ENCODE data around the gene CHST15.

CHST15 gene

DNA sequence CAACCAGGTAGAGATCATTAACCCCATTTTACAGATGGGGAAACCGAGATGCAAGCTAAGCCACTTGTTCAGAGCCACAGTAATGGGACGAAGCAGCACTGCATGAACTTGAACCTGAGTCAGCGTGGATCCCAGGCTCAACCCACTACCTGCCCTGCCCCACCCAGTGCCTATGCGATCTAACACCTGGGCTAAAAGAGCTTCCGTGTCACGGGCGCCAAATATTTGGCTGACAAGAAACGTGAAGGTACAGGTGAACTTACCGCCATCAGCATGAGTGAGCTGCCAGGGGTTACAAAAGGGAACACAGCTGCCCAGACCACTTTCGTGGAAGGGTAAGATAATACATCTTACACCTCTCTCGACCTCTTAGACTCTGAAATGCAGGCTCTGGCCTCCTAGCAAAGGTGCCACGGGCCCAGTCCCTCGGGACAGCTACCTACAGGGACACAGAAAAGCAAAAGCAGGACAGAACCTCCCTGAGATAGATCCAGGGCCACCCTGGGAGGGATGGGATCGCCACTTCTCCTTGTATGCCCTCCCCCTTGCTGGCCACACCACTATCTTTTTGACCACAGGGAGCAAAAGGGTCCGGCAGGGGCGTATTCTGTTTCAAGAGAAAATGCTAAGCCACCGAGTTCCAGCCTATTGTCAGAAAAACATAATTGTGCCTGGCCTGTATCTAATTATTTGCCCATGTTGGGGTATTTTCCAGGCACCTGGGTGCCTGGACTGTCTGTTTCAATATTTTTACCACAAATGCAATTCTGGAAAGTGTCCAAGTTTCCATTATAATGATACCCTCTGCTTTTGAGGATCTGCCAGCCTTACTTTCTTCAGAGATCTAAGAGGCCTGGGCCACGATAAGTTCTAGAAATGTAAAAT, 6.4 kb downstream of the CHST15 start:
- TF ChIP-seq, protein P1, sequence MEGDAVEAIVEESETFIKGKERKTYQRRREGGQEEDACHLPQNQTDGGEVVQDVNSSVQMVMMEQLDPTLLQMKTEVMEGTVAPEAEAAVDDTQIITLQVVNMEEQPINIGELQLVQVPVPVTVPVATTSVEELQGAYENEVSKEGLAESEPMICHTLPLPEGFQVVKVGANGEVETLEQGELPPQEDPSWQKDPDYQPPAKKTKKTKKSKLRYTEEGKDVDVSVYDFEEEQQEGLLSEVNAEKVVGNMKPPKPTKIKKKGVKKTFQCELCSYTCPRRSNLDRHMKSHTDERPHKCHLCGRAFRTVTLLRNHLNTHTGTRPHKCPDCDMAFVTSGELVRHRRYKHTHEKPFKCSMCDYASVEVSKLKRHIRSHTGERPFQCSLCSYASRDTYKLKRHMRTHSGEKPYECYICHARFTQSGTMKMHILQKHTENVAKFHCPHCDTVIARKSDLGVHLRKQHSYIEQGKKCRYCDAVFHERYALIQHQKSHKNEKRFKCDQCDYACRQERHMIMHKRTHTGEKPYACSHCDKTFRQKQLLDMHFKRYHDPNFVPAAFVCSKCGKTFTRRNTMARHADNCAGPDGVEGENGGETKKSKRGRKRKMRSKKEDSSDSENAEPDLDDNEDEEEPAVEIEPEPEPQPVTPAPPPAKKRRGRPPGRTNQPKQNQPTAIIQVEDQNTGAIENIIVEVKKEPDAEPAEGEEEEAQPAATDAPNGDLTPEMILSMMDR (IDR thresholded peaks at IDR 0.05) = no peak

DNA sequence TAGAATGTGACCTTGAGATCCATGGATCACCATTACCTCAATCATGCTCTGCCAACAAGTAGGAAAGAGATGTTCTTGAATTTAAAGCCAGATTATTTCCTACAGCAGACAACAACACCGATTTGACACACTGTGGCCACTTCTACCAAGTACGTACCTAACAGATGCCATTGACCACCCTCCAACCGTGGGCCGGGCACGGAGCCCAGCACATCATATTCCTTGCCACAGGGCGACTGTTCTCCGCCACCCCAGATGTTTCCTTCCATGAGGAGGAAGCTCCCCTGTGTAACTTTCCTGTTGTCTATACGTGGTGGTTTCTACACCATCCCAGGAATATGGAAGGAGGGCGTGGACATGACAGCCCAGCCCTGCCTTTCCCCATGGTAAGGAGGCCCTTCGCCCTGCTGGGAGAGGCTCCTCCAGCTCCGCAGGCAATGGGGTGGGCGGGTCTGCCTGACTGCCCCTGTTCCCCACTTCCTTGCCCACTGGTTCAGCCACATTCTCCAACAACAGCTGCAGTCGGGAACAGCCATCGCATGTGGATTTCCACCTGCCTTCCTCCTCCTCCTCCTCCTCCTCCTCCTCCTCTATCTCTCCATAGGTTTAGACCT, 7.2 kb downstream of the CHST15 start:
- TF ChIP-seq, protein P1 (IDR thresholded peaks at IDR 0.05) = no peak

DNA sequence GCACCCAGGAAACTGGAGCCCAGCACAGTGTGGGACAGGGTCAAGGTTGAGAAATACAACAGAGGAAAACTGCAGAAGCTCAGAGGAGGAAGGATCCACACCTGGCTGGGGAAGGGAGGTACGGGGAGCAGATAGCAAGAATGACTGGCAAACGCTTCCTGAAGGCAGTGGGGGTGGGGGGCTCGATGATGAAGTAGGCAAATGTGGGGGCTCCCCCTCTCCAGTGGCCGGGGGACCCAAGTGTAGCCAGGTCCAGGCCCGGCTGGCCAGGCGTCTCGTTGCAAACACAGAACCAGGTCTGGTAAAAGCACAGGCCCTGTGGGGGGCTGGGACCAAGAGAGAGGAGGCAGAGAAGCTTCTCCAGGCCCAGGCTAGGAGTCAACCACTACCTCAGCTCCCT, 7.7 kb downstream of the CHST15 start:
- TF ChIP-seq, protein P1 (IDR thresholded peaks at IDR 0.05) = no peak

DNA sequence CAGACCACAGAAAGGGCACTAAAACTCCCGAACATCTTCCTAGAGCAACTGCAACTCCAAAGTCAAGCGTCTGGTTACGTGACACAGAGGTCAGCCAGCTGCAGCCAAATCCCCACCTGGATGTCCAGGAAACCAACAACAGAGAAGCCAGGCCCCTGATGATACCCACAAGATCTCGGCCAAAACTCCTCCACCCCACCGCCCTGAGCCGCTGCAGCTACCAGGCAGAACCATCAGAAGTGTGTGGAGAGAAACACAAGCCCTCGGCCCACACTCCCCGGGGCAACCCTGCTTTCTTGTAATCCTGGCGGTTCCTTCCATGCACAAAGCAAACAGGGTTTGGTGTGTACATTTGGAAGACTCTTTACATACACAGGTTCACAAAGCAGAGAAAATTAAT, 8.7 kb downstream of the CHST15 start:
- TF ChIP-seq, protein P1 (IDR thresholded peaks at IDR 0.05) = no peak

- TF ChIP-seq, protein P1 (IDR thresholded peaks at IDR 0.05) = no peak
Measured at GRCh38 chr10:124083740-124084397, 9.5 kb downstream of the CHST15 start.

GRCh38 chr10:124083047-124083739, 10.2 kb downstream of the CHST15 start:
- TF ChIP-seq, protein P1 (IDR thresholded peaks at IDR 0.05) = no peak

DNA sequence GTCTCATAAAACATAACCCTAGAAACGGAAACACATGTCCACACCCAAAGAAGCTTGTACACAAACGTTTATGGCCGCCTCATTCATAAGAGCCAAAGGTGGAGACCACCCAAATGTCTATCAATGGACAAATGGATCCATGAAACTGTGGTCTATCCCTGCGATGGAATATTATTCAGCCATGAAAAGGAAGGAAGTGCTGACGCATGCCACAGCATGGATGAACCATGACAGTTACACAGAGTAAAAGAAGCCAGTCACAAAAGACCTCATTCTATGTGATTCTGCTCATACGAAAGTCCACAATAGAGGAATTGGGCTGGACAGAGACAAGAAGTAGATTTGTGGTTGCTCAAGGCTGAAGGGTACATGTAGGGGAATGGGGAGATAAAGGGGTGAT, 10.8 kb downstream of the CHST15 start:
- TF ChIP-seq, protein P1 (IDR thresholded peaks at IDR 0.05) = no peak
